GM20431 (cell line): ENCODE data around the gene FHIT.

Experiments used
- in situ Hi-C: fragments of 300-500 bp; cut with MseI, MboI; formaldehyde crosslinking; loops from one replicate; pipeline ENCODE4 v1.15.0; 2020; ENCODE audit warnings: low sequenced_read_pairs; ENCODE audit not compliant: unreplicated experiment

The FHIT gene

GRCh38 chr3:60413551-60413950, 837.7 kb downstream of the FHIT start:
- in situ Hi-C loops: no loop called here

GRCh38 chr3:60403866-60404265, 847.4 kb downstream of the FHIT start:
- in situ Hi-C loops: no loop called here

- in situ Hi-C loops: no loop called here
These were observed 848.3 kb downstream of the FHIT start for GRCh38 chr3:60402931-60403330.

GRCh38 chr3:60399861-60400845, 851.1 kb downstream of the FHIT start:
- in situ Hi-C loops: no loop called here

- in situ Hi-C loops: no loop called here
These were observed 852.0 kb downstream of the FHIT start for GRCh38 chr3:60399292-60399691.

- in situ Hi-C loops: no loop called here
These were observed 856.0 kb downstream of the FHIT start for GRCh38 chr3:60395173-60395762.

- in situ Hi-C loops: no loop called here
These were observed 857.3 kb downstream of the FHIT start for GRCh38 chr3:60393946-60394345.

GRCh38 chr3:60392501-60392900, 858.8 kb downstream of the FHIT start:
- in situ Hi-C loops: no loop called here

GRCh38 chr3:60391292-60391691, 860.0 kb downstream of the FHIT start:
- in situ Hi-C loops: no loop called here

- in situ Hi-C loops: no loop called here
These were observed 862.5 kb downstream of the FHIT start for GRCh38 chr3:60388731-60389130.

- in situ Hi-C loops: no loop called here
These were observed 864.9 kb downstream of the FHIT start for GRCh38 chr3:60386306-60386705.

GRCh38 chr3:60384341-60384740, 866.9 kb downstream of the FHIT start:
- in situ Hi-C loops: no loop called here

- in situ Hi-C loops: no loop called here
These were observed 867.9 kb downstream of the FHIT start for GRCh38 chr3:60383345-60383744.

- in situ Hi-C loops: no loop called here
These were observed 884.8 kb downstream of the FHIT start for GRCh38 chr3:60366486-60366885.

GRCh38 chr3:60365360-60365759, 885.9 kb downstream of the FHIT start:
- in situ Hi-C loops: no loop called here

- in situ Hi-C loops: no loop called here
These were observed 886.8 kb downstream of the FHIT start for GRCh38 chr3:60364475-60364874.

GRCh38 chr3:60363817-60364216, 887.4 kb downstream of the FHIT start:
- in situ Hi-C loops: no loop called here

GRCh38 chr3:60355825-60356224, 895.4 kb downstream of the FHIT start:
- in situ Hi-C loops: no loop called here

GRCh38 chr3:60351481-60351880, 899.8 kb downstream of the FHIT start:
- in situ Hi-C loops: no loop called here

- in situ Hi-C loops: no loop called here
These were observed 906.9 kb downstream of the FHIT start for GRCh38 chr3:60344340-60344739.

- in situ Hi-C loops: no loop called here
These were observed 907.4 kb downstream of the FHIT start for GRCh38 chr3:60343831-60344230.
